ENCODE results near the gene TEX14. TPM values are rescaled to one million over a fixed set of nuclear protein-coding genes. Genes with fewer than 3 reads are reported as not detected.
A peak's percentile ranks its signal among the peaks of the same experiment; 100 is the strongest.

Gene TEX14
- total RNA-seq, 4 donors from 2014 or later = 0.27 TPM; not detected in 3

DNA sequence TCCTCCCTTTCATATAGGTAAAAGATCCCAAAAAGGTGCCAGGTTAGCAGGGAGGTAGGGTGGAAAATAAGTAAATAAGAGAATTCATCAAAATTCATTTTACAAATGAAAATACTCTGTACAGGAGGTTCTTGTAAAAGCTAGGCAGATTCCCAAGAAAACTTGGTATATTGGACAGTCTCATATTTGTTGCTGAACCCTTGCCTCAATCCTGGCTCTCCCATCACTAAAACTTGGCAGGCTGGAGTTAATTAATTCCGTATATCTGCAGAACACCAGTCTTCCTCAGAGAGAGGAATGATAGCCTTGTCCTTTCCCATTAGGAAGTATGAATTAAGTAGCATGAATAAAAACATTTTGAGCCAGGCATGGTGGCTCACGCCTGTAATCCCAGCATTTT lies 111.2 kb downstream of the TEX14 start:
- no peaks in the 10 kb centered on the region for H3K9me3 ChIP-seq
- no peak overlapping the region for H3K4me3 ChIP-seq
- H3K27me3 ChIP-seq = no peaks in the 10 kb centered on the region
- H3K36me3 ChIP-seq = no peaks in the 10 kb centered on the region
- WGBS, 2 donors (ENCODE audit: low coverage in 1 of 2) = 84 to 94% methylated on average over 2 of the region's 2 CpGs
- DNase-seq = no peak
- in situ Hi-C loops (cut with MboI; ENCODE audit: low pct_ligation_motif_present in 1 of 4, low pct_unique_long_range_greater_than_20kb in 1 of 4, low sequenced_read_pairs in 3 of 4) (loop anchor here in 1 of 4 donors (25.0 kb wide), 1 partner anchor 407 kb away; no protein-coding TSS in a partner anchor), intact Hi-C loops (cut with DNase I; ENCODE audit: low total_unique reads) (no loop called here)
- no peak overlapping the region for H3K27ac ChIP-seq
- TF ChIP-seq, protein P1, sequence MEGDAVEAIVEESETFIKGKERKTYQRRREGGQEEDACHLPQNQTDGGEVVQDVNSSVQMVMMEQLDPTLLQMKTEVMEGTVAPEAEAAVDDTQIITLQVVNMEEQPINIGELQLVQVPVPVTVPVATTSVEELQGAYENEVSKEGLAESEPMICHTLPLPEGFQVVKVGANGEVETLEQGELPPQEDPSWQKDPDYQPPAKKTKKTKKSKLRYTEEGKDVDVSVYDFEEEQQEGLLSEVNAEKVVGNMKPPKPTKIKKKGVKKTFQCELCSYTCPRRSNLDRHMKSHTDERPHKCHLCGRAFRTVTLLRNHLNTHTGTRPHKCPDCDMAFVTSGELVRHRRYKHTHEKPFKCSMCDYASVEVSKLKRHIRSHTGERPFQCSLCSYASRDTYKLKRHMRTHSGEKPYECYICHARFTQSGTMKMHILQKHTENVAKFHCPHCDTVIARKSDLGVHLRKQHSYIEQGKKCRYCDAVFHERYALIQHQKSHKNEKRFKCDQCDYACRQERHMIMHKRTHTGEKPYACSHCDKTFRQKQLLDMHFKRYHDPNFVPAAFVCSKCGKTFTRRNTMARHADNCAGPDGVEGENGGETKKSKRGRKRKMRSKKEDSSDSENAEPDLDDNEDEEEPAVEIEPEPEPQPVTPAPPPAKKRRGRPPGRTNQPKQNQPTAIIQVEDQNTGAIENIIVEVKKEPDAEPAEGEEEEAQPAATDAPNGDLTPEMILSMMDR (IDR thresholded peaks at IDR 0.05) = no peak
- TF ChIP-seq POLR2AphosphoS5 (IDR thresholded peaks at IDR 0.05) (no peak), EP300 (IDR thresholded peaks at IDR 0.05; ENCODE audit: low read depth) (no peak), POLR2A (IDR thresholded peaks at IDR 0.05) (no peak)
- no peaks in the 10 kb centered on the region for H3K4me1 ChIP-seq

DNA sequence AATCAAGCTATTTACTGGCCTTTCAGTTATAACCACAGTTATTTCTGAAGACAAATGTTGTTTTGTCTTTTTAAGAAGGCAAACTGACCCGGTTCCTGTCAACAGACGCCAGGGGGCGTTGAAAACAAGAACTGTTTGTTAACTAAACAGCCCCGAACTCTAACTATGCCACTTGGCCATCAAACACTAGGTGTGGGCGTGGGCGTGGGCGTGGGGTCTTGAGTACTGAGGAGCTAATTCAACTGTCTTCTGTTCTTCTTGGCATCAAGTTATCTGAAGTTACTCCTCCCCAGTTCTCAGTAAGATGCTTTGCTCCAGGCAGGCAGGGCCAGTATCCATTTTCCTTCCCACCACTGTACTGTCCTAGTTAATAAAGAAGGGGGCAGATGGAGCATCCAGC lies 114.1 kb downstream of the TEX14 start:
- TF ChIP-seq, protein P1 (IDR thresholded peaks at IDR 0.05) = peak; percentile 34 to 52 (median 43)
- TF ChIP-seq EP300 (IDR thresholded peaks at IDR 0.05; ENCODE audit: low read depth) = no peak
- intact Hi-C loops (cut with DNase I; ENCODE audit: low total_unique reads) = no loop called here
- 13% methylated on average over 7 of the region's 7 CpGs; no CpG with 5 or more reads in 1 of the 2 donors for WGBS, 2 donors (ENCODE audit: low coverage in 1 of 2)
- H3K4me3 ChIP-seq = no peak overlapping the region
- H3K27me3 ChIP-seq = no peaks in the 10 kb centered on the region
- no peak overlapping the region for H3K27ac ChIP-seq
- peak; percentile 23 for DNase-seq
- in situ Hi-C loops (cut with MboI; ENCODE audit: low pct_ligation_motif_present in 1 of 4, low pct_unique_long_range_greater_than_20kb in 1 of 4, low sequenced_read_pairs in 3 of 4) = loop anchor here in 2 of 4 donors (10.0 to 25.0 kb wide), 2 partner anchors 410 to 427 kb away; no protein-coding TSS in a partner anchor
- H3K9me3 ChIP-seq = no peaks in the 10 kb centered on the region
- no peaks in the 10 kb centered on the region for H3K36me3 ChIP-seq
- no peaks in the 10 kb centered on the region for H3K4me1 ChIP-seq

DNA sequence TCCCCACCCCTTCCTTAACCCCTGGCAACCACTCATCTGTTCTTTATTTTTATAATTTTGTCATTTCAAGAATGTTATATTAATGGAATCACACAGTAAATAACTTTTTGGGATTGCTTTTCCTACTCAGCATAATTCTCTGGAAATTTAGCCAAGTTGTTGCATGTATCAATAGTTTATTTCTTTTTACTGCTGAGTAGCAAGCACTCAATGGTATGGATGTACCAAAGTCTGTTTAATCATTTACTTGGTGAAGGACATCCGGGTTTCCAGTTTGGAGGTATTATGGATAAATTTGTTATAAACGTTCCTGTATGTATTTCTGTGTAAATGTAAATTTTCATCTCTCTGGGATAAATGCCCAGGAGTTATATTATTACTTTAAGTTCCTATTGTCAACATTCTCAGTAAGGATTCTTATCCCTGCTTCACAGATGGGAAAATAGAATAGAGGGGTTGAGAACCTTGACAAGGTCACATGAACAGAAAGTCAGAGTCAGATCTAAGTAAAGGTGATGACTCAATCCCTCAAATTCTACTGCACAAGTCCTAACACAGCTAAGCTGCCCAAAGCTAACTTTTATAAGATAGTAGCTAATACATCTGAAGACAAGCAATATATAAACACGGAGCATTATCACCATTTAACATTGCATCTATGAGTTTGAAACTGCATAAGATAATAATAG lies 115.0 kb downstream of the TEX14 start:
- no peak overlapping the region for H3K4me3 ChIP-seq
- H3K27ac ChIP-seq = no peak overlapping the region
- WGBS, 2 donors (ENCODE audit: low coverage in 1 of 2) = 28 to 30% methylated on average over 3 of the region's 3 CpGs
- in situ Hi-C loops (cut with MboI; ENCODE audit: low pct_ligation_motif_present in 1 of 4, low pct_unique_long_range_greater_than_20kb in 1 of 4, low sequenced_read_pairs in 3 of 4) = loop anchor here in 2 of 4 donors (10.0 to 25.0 kb wide), 2 partner anchors 410 to 428 kb away; no protein-coding TSS in a partner anchor
- no peak for DNase-seq
- no peaks in the 10 kb centered on the region for H3K36me3 ChIP-seq
- intact Hi-C loops (cut with DNase I; ENCODE audit: low total_unique reads) = no loop called here
- TF ChIP-seq EP300 (IDR thresholded peaks at IDR 0.05; ENCODE audit: low read depth) (no peak), POLR2A (IDR thresholded peaks at IDR 0.05) (no peak), POLR2AphosphoS5 (IDR thresholded peaks at IDR 0.05) (no peak)
- TF ChIP-seq, protein P1 (IDR thresholded peaks at IDR 0.05) = no peak
- no peaks in the 10 kb centered on the region for H3K4me1 ChIP-seq
- no peaks in the 10 kb centered on the region for H3K27me3 ChIP-seq
- H3K9me3 ChIP-seq = no peaks in the 10 kb centered on the region

DNA sequence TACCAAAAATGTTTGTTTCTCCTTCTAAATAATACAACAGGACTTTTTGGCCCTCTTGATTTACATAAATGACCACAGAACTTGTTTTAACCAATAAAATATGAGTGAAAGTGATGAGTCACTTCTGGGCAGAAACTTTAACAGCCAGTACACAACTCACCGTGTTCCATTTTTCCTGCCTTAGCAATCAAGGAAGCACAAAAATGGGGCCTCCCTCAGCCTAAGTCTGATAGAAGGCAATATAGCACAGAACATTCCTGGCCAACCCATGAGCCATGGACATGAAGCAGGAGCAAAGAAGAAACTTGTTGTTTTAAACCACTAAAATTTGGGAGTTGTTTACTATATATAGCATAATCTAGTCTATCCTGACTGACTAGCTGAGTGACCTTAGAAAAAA lies 116.3 kb downstream of the TEX14 start:
- TF ChIP-seq, protein P1 (IDR thresholded peaks at IDR 0.05) = no peak
- no peak for TF ChIP-seq POLR2A (IDR thresholded peaks at IDR 0.05)
- no peak for TF ChIP-seq EP300 (IDR thresholded peaks at IDR 0.05; ENCODE audit: low read depth)
- no peak for TF ChIP-seq POLR2AphosphoS5 (IDR thresholded peaks at IDR 0.05)
- Histone ChIP-seq H3K4me1 (no peaks in the 10 kb centered on the region), H3K4me3 (no peak overlapping the region), H3K27ac (no peak overlapping the region), H3K36me3 (no peaks in the 10 kb centered on the region), H3K27me3 (no peaks in the 10 kb centered on the region), H3K9me3 (no peaks in the 10 kb centered on the region)
- in situ Hi-C loops (cut with MboI; ENCODE audit: low pct_ligation_motif_present in 1 of 4, low pct_unique_long_range_greater_than_20kb in 1 of 4, low sequenced_read_pairs in 3 of 4) (loop anchor here in 2 of 4 donors (10.0 to 25.0 kb wide), 2 partner anchors 412 to 429 kb away; no protein-coding TSS in a partner anchor), intact Hi-C loops (cut with DNase I; ENCODE audit: low total_unique reads) (no loop called here)
- 11 to 20% methylated on average over 1 of the region's 1 CpG for WGBS, 2 donors (ENCODE audit: low coverage in 1 of 2)
- no peak for DNase-seq

All from transverse colon (tissue), 4 donors.